Smooth muscle cell of the brain vasculature (primary cell): ENCODE data around the gene PPM1N.

Experiments
- DNase-seq: peaks from one replicate; pipeline ENCODE4 v3.0.0-alpha.2; 2012; ENCODE audit warnings: low read depth, low spot score

PPM1N gene, protein sequence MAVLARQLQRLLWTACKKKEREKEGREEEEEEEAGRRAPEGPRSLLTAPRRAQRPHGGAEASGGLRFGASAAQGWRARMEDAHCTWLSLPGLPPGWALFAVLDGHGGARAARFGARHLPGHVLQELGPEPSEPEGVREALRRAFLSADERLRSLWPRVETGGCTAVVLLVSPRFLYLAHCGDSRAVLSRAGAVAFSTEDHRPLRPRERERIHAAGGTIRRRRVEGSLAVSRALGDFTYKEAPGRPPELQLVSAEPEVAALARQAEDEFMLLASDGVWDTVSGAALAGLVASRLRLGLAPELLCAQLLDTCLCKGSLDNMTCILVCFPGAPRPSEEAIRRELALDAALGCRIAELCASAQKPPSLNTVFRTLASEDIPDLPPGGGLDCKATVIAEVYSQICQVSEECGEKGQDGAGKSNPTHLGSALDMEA

GRCh38 chr19:45498411-45499195 lies at the start of gene PPM1N:
PPM1N (plus strand) TSS chr19:45498443; CDS start chr19:45498473, 30 bp downstream.
- DNase-seq, result no peak

- peak; percentile 58 for DNase-seq
Measured at GRCh38 chr19:45448887-45449299, 49.4 kb upstream of the PPM1N start.

DNA sequence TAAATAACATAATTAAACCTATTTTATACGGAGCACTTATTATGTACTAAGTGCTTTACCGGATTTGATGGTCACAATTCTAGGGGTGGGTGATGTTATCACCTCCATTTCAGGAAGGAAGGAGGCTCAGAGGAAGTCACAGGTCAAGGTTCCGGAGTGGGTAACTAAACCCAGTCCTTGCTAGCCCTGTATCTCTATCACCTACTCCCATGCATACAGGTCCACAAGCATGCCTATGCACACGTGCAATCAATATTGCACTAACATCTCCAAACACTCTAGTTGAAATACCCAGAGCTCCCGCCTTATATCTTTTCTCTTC lies 48.3 kb upstream of the PPM1N start:
- DNase-seq, result no peak

- no peak for DNase-seq
Measured at GRCh38 chr19:45451131-45451849, 47.0 kb upstream of the PPM1N start.

DNA sequence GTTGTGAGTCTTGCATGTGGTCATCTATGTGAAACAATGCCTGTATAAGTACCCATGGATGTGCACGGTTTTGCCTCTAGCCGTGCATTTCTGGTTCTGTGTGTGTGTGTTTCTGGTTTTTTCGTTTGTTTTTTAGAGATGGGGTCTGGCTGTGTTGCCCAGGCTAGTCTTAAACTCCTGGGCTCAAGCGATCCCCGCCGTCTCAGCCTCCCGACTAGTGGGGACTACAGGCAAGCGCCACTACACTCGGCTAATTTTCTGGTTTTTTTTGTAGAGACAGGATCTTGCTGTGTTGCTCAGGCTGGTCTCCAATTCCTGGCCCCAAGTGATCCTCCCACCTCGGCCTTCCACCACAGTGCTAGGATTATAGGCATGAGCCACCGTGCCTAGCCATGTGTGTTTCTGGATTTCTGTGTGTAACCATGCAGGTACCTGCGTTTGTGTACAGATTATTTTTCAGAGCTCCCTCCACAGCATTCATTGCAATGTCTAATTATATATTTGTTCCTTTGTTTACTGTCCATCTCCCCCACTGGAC lies 46.3 kb upstream of the PPM1N start:
- DNase-seq, result no peak

DNA sequence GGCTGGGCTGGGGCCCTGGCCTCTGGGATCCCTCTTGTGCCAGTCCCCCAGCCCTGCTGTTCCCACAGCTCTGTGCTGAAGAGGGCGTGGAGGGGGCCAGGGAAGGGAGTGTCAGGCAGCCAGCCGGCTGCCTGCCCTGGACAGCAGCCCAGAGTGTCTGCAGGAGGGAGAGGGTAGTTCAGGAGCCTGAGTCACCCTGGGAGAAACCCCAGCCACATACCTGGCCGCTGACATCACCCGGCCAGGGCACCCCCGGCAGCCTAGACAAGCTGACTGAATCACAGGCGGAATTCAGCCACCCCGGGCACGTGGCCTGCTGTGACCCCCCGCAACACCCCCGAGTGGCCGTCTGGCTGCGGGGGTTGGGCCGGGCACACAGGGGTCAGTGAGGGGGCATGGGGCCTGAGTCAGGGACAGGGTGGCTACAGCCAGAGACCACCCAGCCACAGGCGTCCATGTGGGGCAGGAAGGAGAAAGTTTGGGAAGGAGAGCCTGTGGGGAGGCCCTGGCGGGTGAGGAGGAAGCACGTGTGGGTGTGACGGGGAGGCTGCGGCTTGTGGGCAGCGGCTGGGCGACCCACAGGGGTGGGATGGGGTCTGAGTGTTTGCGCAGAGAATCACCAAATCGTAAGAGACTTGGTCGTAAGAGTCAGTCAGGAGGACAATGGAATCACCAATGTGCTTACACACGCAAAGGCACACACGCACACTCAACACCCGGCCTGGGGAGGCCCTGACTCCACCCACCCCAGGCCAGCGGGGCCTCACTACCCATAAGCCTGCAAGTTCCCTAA lies 42.3 kb upstream of the PPM1N start:
- peak; percentile 95 for DNase-seq

DNA sequence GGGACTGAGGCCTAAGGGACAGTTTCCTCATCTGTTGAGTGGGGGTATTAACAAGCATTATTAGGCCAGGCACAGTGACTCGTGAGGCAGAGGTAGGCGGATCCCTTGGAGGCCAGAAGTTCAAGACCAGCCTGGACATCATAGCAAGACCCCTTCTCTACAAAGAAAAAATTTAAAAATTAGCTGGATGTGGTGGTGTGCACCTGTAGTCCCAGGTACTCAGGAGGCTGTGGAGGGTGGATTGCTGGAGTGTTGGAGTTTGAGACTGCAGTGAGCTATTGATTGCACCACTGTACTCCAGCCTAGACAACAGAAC lies 41.8 kb upstream of the PPM1N start:
- DNase-seq, result no peak

- no peak for DNase-seq
Measured at GRCh38 chr19:45457776-45458175, 40.5 kb upstream of the PPM1N start.

DNA sequence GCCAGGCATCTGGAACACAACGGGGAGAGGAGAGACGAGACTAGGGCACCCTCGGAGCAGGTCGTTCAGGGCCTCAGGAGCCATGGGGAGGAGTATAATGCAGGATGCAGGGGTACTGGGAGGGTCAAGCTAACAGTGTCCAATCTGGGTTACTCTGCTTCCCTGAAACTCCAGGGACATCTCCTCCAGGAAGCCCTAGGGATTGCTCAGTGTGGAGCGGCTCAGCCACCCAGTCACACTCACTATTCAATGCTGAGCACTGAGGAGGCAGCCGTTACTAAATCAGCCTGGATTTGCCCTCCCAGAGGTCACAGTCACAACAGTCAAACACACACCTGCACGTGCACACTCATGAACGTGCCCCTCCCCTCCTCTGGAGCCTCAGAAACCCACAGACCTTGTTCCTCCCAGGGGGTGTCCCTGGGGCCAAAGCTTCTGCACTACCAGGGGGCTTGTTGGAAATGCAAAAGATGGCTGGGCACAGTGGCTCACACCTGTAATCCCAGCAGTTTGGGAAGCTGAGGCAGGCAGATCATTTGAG lies 37.4 kb upstream of the PPM1N start:
- DNase-seq, result no peak

DNA sequence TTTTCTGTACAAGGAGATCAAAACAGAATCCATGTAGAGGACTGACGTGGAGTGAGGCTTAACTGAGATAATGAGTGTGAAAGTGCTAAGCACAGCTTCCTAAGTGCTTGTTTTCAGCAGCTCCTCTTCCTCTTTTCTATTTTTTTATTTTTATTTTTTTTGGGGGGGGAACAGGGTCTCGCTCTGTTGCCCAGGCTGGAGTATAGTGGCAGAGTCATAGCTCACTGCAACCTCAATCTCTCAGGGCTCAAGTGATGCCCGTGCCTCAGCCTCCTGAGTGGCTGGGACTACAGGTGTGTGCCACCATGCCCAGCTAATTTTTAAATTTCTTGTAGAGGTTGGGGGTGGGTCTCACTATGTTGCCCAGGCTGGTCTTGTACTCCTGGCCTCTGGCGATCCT lies 36.1 kb upstream of the PPM1N start:
- DNase-seq, result no peak

- DNase-seq, result no peak
Measured at GRCh38 chr19:45463241-45463640, 35.0 kb upstream of the PPM1N start.

- DNase-seq, result no peak
Measured at GRCh38 chr19:45464274-45464673, 34.0 kb upstream of the PPM1N start.

DNA sequence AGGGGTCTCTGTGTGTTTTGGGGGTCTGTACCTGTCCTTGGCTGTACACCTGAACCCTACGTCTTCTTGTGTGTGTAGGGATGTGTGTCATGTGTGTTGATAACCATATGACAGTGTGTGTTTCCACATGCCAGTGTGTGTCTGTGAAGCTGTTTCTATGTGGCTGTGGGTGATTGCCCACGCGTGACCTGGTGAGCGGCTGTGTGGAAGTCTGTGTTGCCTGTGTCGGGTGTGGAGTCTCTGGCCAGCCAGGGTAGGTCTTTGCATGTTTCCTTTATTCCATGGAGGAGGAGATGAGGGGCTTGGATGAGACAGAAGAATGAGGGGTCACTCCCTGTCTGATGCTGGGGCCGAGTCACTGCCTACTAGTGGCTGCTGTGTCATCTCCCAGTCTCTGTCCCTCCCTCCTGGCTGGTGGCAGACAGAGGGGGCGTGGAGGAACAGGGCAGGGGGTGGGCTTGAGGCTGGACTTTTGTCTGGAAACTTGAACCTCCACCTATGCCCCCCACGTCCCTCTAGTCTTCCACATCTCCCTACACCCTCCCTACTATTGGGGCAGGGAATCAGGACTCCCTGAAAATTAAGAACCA lies 33.3 kb upstream of the PPM1N start:
- DNase-seq, result no peak

- DNase-seq, result no peak
Measured at GRCh38 chr19:45467115-45467455, 31.2 kb upstream of the PPM1N start.

DNA sequence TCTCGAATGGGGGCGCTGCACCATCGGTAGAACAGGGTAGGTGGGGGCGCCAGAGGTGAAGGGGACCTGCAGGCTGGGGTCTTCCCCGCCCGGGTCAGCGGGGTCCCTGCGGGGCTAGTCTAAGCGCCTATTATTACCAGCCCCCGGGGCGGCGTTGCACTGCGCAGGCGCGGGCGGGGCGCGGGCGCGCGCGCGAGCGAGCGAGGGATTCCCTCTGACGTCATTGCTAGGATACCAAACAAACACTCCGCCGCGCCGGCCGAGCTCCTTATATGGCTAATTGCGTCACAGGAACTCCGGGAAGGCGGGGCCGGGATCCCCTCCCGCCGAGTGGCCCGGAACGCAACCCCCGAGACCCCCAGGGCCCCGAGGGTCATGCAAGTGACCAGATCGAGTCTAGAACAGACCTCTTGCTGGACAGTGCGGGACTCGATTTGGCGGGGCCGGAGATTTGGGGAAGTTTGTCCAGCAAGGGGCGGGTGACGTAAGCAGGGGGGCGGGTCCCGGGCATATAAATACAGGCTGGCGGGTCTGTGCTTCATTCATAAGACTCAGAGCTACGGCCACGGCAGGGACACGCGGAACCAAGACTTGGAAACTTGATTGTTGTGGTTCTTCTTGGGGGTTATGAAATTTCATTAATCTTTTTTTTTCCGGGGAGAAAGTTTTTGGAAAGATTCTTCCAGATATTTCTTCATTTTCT lies 30.6 kb upstream of the PPM1N start, which contains the start of gene FOSB:
Gene FOSB (plus strand): TSS at position 541 of the 703 bp plus-strand sequence. CDS start 591 bp downstream, outside the sequence.
- DNase-seq, result peak; percentile 81

DNA sequence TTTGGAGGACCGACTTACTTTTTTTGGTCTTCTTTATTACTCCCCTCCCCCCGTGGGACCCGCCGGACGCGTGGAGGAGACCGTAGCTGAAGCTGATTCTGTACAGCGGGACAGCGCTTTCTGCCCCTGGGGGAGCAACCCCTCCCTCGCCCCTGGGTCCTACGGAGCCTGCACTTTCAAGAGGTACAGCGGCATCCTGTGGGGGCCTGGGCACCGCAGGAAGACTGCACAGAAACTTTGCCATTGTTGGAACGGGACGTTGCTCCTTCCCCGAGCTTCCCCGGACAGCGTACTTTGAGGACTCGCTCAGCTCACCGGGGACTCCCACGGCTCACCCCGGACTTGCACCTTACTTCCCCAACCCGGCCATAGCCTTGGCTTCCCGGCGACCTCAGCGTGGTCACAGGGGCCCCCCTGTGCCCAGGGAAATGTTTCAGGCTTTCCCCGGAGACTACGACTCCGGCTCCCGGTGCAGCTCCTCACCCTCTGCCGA lies 30.0 kb upstream of the PPM1N start:
- no peak for DNase-seq

DNA sequence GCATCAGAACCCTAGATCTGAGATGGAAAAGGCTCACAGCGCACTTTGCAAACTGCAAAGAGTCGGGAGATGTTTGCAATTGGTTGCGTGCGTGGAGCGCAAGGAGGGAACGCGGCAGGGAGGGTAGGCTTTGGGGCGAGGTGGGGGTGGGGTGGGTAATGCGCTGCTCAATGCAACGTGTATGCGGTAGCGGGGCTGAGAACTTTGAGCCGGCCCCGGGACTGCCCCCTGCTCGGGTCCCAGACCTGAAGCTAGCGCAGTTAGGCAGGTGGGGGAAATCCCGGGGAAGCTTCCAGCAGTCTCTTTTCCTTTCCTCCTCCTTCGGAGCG lies 29.5 kb upstream of the PPM1N start:
- no peak for DNase-seq

DNA sequence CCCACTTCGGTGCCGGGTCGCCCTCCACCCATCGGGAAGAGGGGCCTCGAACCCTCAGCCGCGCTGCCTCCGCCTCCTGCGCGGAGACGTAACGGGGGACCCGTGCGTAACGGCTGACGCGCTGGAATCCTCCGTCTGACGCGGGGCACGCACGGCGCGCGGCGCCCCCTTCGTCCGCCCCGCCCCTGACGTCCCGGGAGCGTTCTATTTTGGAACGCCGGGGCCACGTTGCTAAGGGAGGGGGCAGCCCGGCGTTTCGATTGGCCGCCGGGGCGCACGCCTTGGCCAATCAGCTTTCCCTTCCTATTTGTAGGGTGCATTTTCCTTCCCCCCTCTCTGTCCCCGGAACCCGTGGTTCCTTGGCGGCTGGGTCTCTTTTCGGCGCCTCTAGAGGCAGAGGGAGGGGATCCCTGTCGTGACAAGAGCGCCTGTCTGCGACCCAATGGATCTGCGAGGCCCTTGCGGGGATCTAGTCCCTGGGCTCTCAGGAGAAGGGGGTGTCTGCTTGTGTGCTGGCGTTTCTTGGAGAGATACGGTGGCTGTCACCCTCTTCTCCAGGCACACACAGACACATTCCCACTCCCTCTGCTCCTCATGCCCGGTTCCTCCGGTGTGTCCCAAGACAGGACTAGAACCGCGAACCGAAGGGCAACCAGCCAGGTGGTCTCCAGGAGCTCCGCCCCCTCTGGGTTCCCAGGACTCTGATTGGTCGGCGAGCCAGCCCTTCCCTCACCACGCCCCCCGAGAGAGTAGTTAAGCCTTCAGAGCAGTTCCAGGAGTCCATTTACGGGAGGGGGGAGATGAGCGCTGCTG lies 28.9 kb upstream of the PPM1N start:
- peak; percentile 82 for DNase-seq
